A549 (cell line): Measurements from ENCODE around the gene EXOSC5. TPM values are rescaled to one million over a fixed set of nuclear protein-coding genes. Genes with fewer than 3 reads are reported as not detected.

ENCODE experiments used
- ATAC-seq, 2 experiments: fragments of 200-7000 bp in 1 of 2; fragments of >200 bp in 1 of 2; cut with Nextera tagmentation in 1 of 2; cut with Tn5 transposase in 1 of 2; 3 replicates each; pipeline versions ENCODE4 v1.8.0 to v1.9.1; 2018 to 2020; ENCODE audit warnings: mild to moderate bottlenecking in 1 of 2, moderate library complexity in 1 of 2
- CTCF ChIA-PET: fragments of 300-600 bp; sonication (Branson Sonifier 250); formaldehyde crosslinking; extraction: SDS; loops from one replicate; lab custom pipeline; 2021; ENCODE audit warnings: antibody characterized with exemption, inconsistent platforms; lab: Yijun Ruan, JAX
- POLR2A ChIA-PET: fragments of 350-600 bp; formaldehyde crosslinking; extraction: SDS; loops from one replicate; lab custom pipeline; 2021; ENCODE audit warnings: antibody characterized with exemption, inconsistent platforms; lab: Yijun Ruan, JAX
- DNase-seq, 2 experiments: peaks; one replicate each; pipeline versions ENCODE4 v3.0.0 to v3.0.0-alpha.2; 2011 to 2016; ENCODE audit warnings: low read depth in 1 of 2, low spot score in 1 of 2
- FAIRE-seq: peaks from 2 replicates; lab custom pipeline; 2011; peaks lifted over from hg19 to GRCh38; lab: Jason Lieb, UNC
- H3K27ac ChIP-seq, 2 experiments: fragments of >200 bp; sonication (Bioruptor Twin); formaldehyde crosslinking; 3 replicates each; pipeline ENCODE4 v1.5.1; 2016 to 2017
- H3K4me1 ChIP-seq: fragments of >200 bp; sonication (Bioruptor Twin); formaldehyde crosslinking; 3 replicates; pipeline ENCODE4 v1.6.1; 2016
- H3K4me2 ChIP-seq: fragments of >200 bp; sonication (Bioruptor Twin); formaldehyde crosslinking; 3 replicates; pipeline ENCODE4 v1.6.1; 2016
- H3K4me3 ChIP-seq: fragments of >200 bp; sonication (Bioruptor Twin); formaldehyde crosslinking; 3 replicates; pipeline ENCODE4 v1.5.1; 2016
- H3K9me3 ChIP-seq: fragments of >200 bp; sonication (Bioruptor Twin); formaldehyde crosslinking; 3 replicates; pipeline ENCODE4 v1.6.1; 2016
- BHLHE40 ChIP-seq: IDR thresholded peaks from 2 replicates; pipeline ENCODE4 v1.6.1; 2012; ENCODE audit warnings: low read depth, low read length, inconsistent platforms
- CBX2 ChIP-seq: fragments of 200-600 bp; sonication (generic); IDR thresholded peaks from 2 replicates; pipeline ENCODE4 v1.6.1; 2016; ENCODE audit warnings: low read depth, mild to moderate bottlenecking, borderline replicate concordance
- CHD4 ChIP-seq: fragments of 200-600 bp; sonication (generic); IDR thresholded peaks from 2 replicates; pipeline ENCODE4 v1.6.1; 2016; ENCODE audit warnings: antibody characterized with exemption, mild to moderate bottlenecking, borderline replicate concordance
- CTCF ChIP-seq: fragments of >200 bp; sonication (Bioruptor Twin); formaldehyde crosslinking; IDR thresholded peaks from 3 replicates; pipeline ENCODE4 v1.5.1; 2016
- EHF ChIP-seq: fragments of 250-450 bp; sonication (Bioruptor Pico); IDR thresholded peaks from 2 replicates; pipeline ENCODE4 v1.5.0; 2020; ENCODE audit warnings: mild to moderate bottlenecking
- ESRRA ChIP-seq: fragments of 150-350 bp; IDR thresholded peaks from 2 replicates; pipeline ENCODE4 v1.6.1; 2014; ENCODE audit warnings: mild to moderate bottlenecking, low read length, borderline replicate concordance
- FOSL2 ChIP-seq, 2 experiments: fragments of 450-650 bp in 1 of 2; fragments of >200 bp in 1 of 2; sonication (Bioruptor Twin) in 1 of 2; formaldehyde crosslinking; IDR thresholded peaks; 2 replicates each; pipeline versions ENCODE4 v1.5.0 to v1.6.1; 2016 to 2020; ENCODE audit warnings: mild to moderate bottlenecking in 1 of 2, moderate library complexity in 1 of 2
- HOXB13 ChIP-seq: fragments of 250-450 bp; sonication (Bioruptor Pico); IDR thresholded peaks from 2 replicates; pipeline ENCODE4 v1.5.0; 2020; ENCODE audit warnings: low read depth, mild to moderate bottlenecking, moderate library complexity
- HOXB5 ChIP-seq: fragments of 250-450 bp; sonication (Bioruptor Pico); IDR thresholded peaks from 2 replicates; pipeline ENCODE4 v1.5.0; 2020; ENCODE audit warnings: mild to moderate bottlenecking, moderate library complexity
- JUN ChIP-seq, 2 experiments: fragments of >200 bp; sonication (Bioruptor Twin); formaldehyde crosslinking; IDR thresholded peaks; 2 replicates in 1 of 2; 3 replicates in 1 of 2; pipeline ENCODE4 v1.6.1; 2016 to 2017
- JUNB ChIP-seq: fragments of >200 bp; sonication (Bioruptor Twin); formaldehyde crosslinking; IDR thresholded peaks from 2 replicates; pipeline ENCODE4 v1.6.1; 2016
- MAX ChIP-seq: IDR thresholded peaks from 2 replicates; pipeline ENCODE4 v1.6.1; 2012
- MYC ChIP-seq: IDR thresholded peaks from 2 replicates; pipeline ENCODE4 v1.6.1; 2012; ENCODE audit warnings: mild to moderate bottlenecking, inconsistent platforms, low read length, improper control_type of control experiment, borderline replicate concordance
- NFE2L2 ChIP-seq: fragments of 150-350 bp; conservative IDR thresholded peaks from 2 replicates; pipeline ENCODE4 v1.6.1; 2014; ENCODE audit warnings: low read length
- PBX3 ChIP-seq: IDR thresholded peaks from 2 replicates; pipeline ENCODE4 v1.6.1; 2012
- PHF8 ChIP-seq: fragments of 200-600 bp; sonication (generic); IDR thresholded peaks from 2 replicates; pipeline ENCODE4 v1.6.1; 2016; ENCODE audit warnings: low read depth, mild to moderate bottlenecking, antibody characterized with exemption, moderate library complexity, borderline replicate concordance
- POLR2AphosphoS2 ChIP-seq: conservative IDR thresholded peaks from 2 replicates; pipeline ENCODE4 v1.6.1; 2012; ENCODE audit warnings: low read length, improper control_type of control experiment, inconsistent platforms
- RARB ChIP-seq: fragments of 250-450 bp; sonication (Bioruptor Pico); IDR thresholded peaks from 2 replicates; pipeline ENCODE4 v1.8.0; 2021; ENCODE audit warnings: mild to moderate bottlenecking, moderate library complexity
- SMC3 ChIP-seq: fragments of >200 bp; sonication (Bioruptor Twin); formaldehyde crosslinking; IDR thresholded peaks from 3 replicates; pipeline ENCODE4 v1.6.1; 2018; ENCODE audit warnings: inconsistent platforms
- TFCP2L1 ChIP-seq: fragments of 250-450 bp; sonication (Bioruptor Pico); IDR thresholded peaks from 2 replicates; pipeline ENCODE4 v1.5.0; 2021; ENCODE audit warnings: mild to moderate bottlenecking
- TP53 ChIP-seq: fragments of 250-450 bp; sonication (Bioruptor Pico); IDR thresholded peaks from 2 replicates; pipeline ENCODE4 v1.5.0; 2021; ENCODE audit warnings: mild to moderate bottlenecking, moderate library complexity
- ZFP36 ChIP-seq: fragments of 450-650 bp; IDR thresholded peaks from 2 replicates; pipeline ENCODE4 v1.6.1; 2014; ENCODE audit warnings: borderline replicate concordance; ENCODE audit not compliant: partially characterized antibody
- ZSCAN20 ChIP-seq: fragments of 250-450 bp; sonication (Bioruptor Pico); IDR thresholded peaks from 2 replicates; pipeline ENCODE4 v1.8.0; 2022; ENCODE audit warnings: mild to moderate bottlenecking, moderate library complexity
- WGBS: methylation state at CpG from one replicate; pipeline ENCODE4 v1.1.6; 2017; ENCODE audit errors: missing lambda C conversion rate; 5-methylcytosine and 5-hydroxymethylcytosine counted together
- polyA plus RNA-seq, 4 experiments: library from polyadenylated mRNA; depleted of rRNA in 3 of 4; stranded (reverse); fragments of >200 nt; fragmentation: RNase III in 1 of 4; extraction: RNeasy Plus Mini Kit Qiagen cat#74134 plus additional on column Dnase treatment in 1 of 4; gene quantifications; 2 replicates in 3 of 4; 3 replicates in 1 of 4; pipeline ENCODE4 v1.2.3, GENCODE V29; 2011 to 2017
- TF ChIP-seq, protein P1 (sequence below): fragments of 450-650 bp; IDR thresholded peaks from 2 replicates; pipeline ENCODE4 v1.6.1; 2014; ENCODE audit warnings: antibody characterized with exemption
- TF ChIP-seq, protein P2 (sequence below): fragments of 250-450 bp; sonication (Bioruptor Pico); IDR thresholded peaks from 2 replicates; pipeline ENCODE4 v1.5.0; 2020; ENCODE audit warnings: low read depth, mild to moderate bottlenecking, moderate library complexity

The EXOSC5 gene
- polyA plus RNA-seq, 2 of the 4 experiments (the other 2 are of a cell fraction): 63.7 to 109 TPM

GRCh38 chr19:41363371-41363752 lies 33.8 kb downstream of the EXOSC5 start:
- WGBS: 34% methylated on average over 6 of the region's 6 CpGs
- peak overlapping the region; percentile 82 for H3K4me2 ChIP-seq
- H3K9me3 ChIP-seq: no peaks in the 10 kb centered on the region
- CTCF ChIA-PET: interaction anchor here (0.6 to 13.8 kb wide), 18 partner anchors 9 to 844 kb away, joined by 3 to 197 read pairs (median 3); partner anchors contain the start of genes DMAC2, TGFB1 and TMEM91
- H3K4me3 ChIP-seq: peak overlapping the region; percentile 66
- POLR2A ChIA-PET: interaction anchor here (0.6 to 4.5 kb wide), 33 partner anchors 9 to 646 kb away, joined by 3 to 96 read pairs (median 5); partner anchors contain the start of genes ACTMAP, COQ8B, DMAC2 and ERICH4
- DNase-seq (no peak), FAIRE-seq (no peak), ATAC-seq (no peak)
- H3K4me1 ChIP-seq: peaks cover 43% of the 10 kb centered on the region
- TF ChIP-seq ZSCAN20 (CRISPR knock-in tag) (no peak), PHF8 (no peak), JUNB (no peak), JUN (IDR thresholded peaks at IDR 0.05) (no peak), NFE2L2 (no peak), PBX3 (no peak), TP53 (0 out of 2 replicates have a peak, but pooled peaks have one; percentile 57), CHD4 (no peak), MYC (no peak), FOSL2 (IDR thresholded peaks at IDR 0.05) (no peak), FOSL2 (CRISPR knock-in tag; IDR thresholded peaks at IDR 0.05) (no peak), HOXB13 (CRISPR knock-in tag) (no peak), CTCF (no peak), SMC3 (no peak), POLR2AphosphoS2 (peak; percentile 8; the same call in 1 of the 2 replicates), MAX (no peak), TFCP2L1 (CRISPR knock-in tag) (0 out of 2 replicates have a peak, but pooled peaks have one; percentile 41), ESRRA (no peak), HOXB5 (CRISPR knock-in tag) (0 out of 2 replicates have a peak, but pooled peaks have one; percentile 78), EHF (CRISPR knock-in tag) (no peak), RARB (CRISPR knock-in tag) (no peak), BHLHE40 (no peak), CBX2 (no peak), ZFP36 (no peak)
- TF ChIP-seq, protein P1, sequence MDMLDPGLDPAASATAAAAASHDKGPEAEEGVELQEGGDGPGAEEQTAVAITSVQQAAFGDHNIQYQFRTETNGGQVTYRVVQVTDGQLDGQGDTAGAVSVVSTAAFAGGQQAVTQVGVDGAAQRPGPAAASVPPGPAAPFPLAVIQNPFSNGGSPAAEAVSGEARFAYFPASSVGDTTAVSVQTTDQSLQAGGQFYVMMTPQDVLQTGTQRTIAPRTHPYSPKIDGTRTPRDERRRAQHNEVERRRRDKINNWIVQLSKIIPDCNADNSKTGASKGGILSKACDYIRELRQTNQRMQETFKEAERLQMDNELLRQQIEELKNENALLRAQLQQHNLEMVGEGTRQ: no peak
- TF ChIP-seq, protein P2, sequence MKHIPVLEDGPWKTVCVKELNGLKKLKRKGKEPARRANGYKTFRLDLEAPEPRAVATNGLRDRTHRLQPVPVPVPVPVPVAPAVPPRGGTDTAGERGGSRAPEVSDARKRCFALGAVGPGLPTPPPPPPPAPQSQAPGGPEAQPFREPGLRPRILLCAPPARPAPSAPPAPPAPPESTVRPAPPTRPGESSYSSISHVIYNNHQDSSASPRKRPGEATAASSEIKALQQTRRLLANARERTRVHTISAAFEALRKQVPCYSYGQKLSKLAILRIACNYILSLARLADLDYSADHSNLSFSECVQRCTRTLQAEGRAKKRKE (CRISPR knock-in tag): no peak
- H3K27ac ChIP-seq: peak overlapping the region; percentile 92 to 94
